Right cardiac atrium (tissue), 5 donors: ENCODE results near the gene RECK. TPM values are rescaled to one million over a fixed set of nuclear protein-coding genes. Genes with fewer than 3 reads are reported as not detected.
"Not testable (repeated sequence)": the region's sequence is repeated elsewhere in the genome, so short reads cannot be mapped to it uniquely, and the experiment has no call there.

Source experiments
- ATAC-seq, 2 donors: fragments of 200-7000 bp; cut with Tn5 transposase; one replicate each; pipeline versions ENCODE4 v1.8.0 to v1.9.1; 2020; ENCODE audit warnings: moderate library complexity in 2 of 2, mild to moderate bottlenecking in 1 of 2
- DNase-seq, 3 donors: peaks; one replicate each; pipeline ENCODE4 v3.0.0-alpha.2; 2020
- H3K27ac ChIP-seq: one replicate; pipeline ENCODE4 v1.5.1; 2013; ENCODE audit warnings: mild to moderate bottlenecking, low read length, control low read depth, moderate library complexity
- H3K27me3 ChIP-seq: one replicate; pipeline ENCODE4 v1.6.1; 2013; ENCODE audit not compliant: control insufficient read depth, insufficient read depth
- H3K4me1 ChIP-seq: one replicate; pipeline ENCODE4 v1.6.1; 2013; ENCODE audit warnings: low read length; ENCODE audit not compliant: control insufficient read depth, insufficient read depth
- H3K4me3 ChIP-seq: one replicate; pipeline ENCODE4 v1.5.1; 2013; ENCODE audit warnings: low read length, control low read depth
- H3K9me3 ChIP-seq: one replicate; pipeline ENCODE4 v1.6.1; 2013; ENCODE audit warnings: low read length; ENCODE audit not compliant: control insufficient read depth
- WGBS: extraction: QIAGEN DNeasy Blood & Tissue Kit; methylation state at CpG from one replicate; pipeline ENCODE4 v1.1.7; 2013; 5-methylcytosine and 5-hydroxymethylcytosine counted together
- intact Hi-C, 4 donors: fragments of 100-400 bp; cut with DNase I; formaldehyde crosslinking; loops; one replicate each; pipeline versions ENCODE4 v1.11.0 to v1.14.0; 2022 to 2023
- polyA plus RNA-seq: library from polyadenylated mRNA; stranded (reverse); fragments of 200-250 nt; gene quantifications from one replicate; pipeline ENCODE4 v1.2.3, GENCODE V29; 2013
- total RNA-seq, 4 donors: library from RNA; stranded (reverse); fragmentation: NEBNext Ultra II Directional; extraction: Animal tissue kit (Norgen Biotek cat#: 25700); gene quantifications; one replicate each; pipeline ENCODE4 v1.2.1, GENCODE V29; 2021
- donor health status: healthy with polysubstance abuse.
- donor health status: DM: no; HTN: yes; CAD: no.
- donor health status: DM: no; HTN: no; CAD: no.
- donor health status: DM: no; HTN: yes; CAD: no; lungs with severe emphysema.
- donor health status: DM: yes; HTN: yes; CAD: no.

RECK gene
- total and polyA plus RNA-seq, 5 donors: 4.3 to 10.1 (median 8.1) TPM

- H3K4me1 ChIP-seq, H3K9me3 ChIP-seq, H3K4me3 ChIP-seq, DNase-seq, ATAC-seq, intact Hi-C loops, H3K27me3 ChIP-seq: not testable (repeated sequence)
- 92% methylated on average over 4 of the region's 4 CpGs for WGBS
- peak overlapping the region; percentile 39 for H3K27ac ChIP-seq
Measured at GRCh38 chr9:36159509-36159908, 122.8 kb downstream of the RECK start.

GRCh38 chr9:36160126-36160525 is 123.4 kb downstream of the RECK start:
- H3K4me3 ChIP-seq, ATAC-seq, DNase-seq, H3K9me3 ChIP-seq, H3K27ac ChIP-seq, H3K27me3 ChIP-seq, H3K4me1 ChIP-seq: not testable (repeated sequence)
- 85% methylated on average over 11 of the region's 11 CpGs for WGBS
- intact Hi-C loops: loop anchor here in 1 of 4 donors (10.0 kb wide), 1 partner anchor 55 kb away; no protein-coding TSS in a partner anchor

GRCh38 chr9:36161187-36161586 is 124.5 kb downstream of the RECK start:
- Histone ChIP-seq H3K4me3 (no peak overlapping the region), H3K27ac (peak overlapping the region; percentile 50), H3K9me3 (no peaks in the 10 kb centered on the region), H3K4me1 (no peaks in the 10 kb centered on the region), H3K27me3 (no peaks in the 10 kb centered on the region)
- intact Hi-C loops: loop anchor here in 1 of 4 donors (10.0 kb wide), 1 partner anchor 56 kb away; no protein-coding TSS in a partner anchor
- DNase-seq (no peak), ATAC-seq (no peak)
- WGBS: 83% methylated on average over 2 of the region's 2 CpGs

- DNase-seq: no peak
- Histone ChIP-seq H3K9me3 (no peaks in the 10 kb centered on the region), H3K4me3 (no peak overlapping the region), H3K27me3 (no peaks in the 10 kb centered on the region), H3K27ac (no peak overlapping the region), H3K4me1 (no peaks in the 10 kb centered on the region)
- intact Hi-C loops: loop anchor here in 1 of 4 donors (10.0 kb wide), 1 partner anchor 57 kb away; no protein-coding TSS in a partner anchor
- WGBS: 92% methylated on average over 17 of the region's 17 CpGs
- ATAC-seq: no peak
Measured at GRCh38 chr9:36162211-36162738, 125.6 kb downstream of the RECK start.

DNA sequence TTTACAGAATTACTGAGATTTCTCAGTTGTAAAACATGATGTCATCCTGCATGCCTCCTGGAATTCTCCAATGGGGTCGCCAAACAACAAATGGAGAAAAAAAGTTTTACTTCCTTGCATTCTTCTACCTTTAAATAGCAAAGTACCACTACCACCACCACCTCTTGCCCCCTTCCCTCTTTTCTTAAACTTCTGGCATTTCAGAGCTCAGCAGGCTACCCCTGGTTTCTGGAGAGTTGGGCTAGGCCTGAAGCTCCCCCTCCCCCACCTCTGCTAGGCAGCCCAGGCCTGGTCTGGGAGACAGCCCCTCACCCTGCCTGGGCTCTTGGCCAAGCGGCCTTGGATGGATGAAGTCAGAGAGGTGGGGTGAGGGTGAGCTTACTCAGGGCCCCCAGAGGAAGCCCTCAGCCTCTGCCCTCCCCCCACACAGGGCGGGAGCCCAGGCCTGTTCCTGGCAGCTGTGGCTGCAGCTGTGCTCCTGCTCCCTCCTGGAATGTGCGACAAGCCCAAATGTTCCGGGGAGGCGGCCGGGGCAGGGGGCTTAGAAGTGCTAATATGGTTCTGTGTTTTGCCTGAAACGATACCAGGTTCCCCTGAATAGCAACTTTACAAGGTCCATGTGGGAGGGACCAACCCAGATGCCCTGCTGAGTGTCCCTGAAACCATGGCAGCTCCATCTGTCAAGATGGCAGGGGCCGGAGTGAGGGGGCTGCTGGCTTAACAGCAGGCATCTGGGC is 126.5 kb downstream of the RECK start:
- Histone ChIP-seq H3K27me3 (no peaks in the 10 kb centered on the region), H3K4me3 (no peak overlapping the region), H3K4me1 (no peaks in the 10 kb centered on the region), H3K9me3 (no peaks in the 10 kb centered on the region), H3K27ac (peak overlapping the region; percentile 51)
- peak; percentile 66 to 71 for ATAC-seq
- WGBS: 24% methylated on average over 9 of the region's 9 CpGs
- intact Hi-C loops: loop anchor here in 1 of 4 donors (10.0 kb wide), 1 partner anchor 58 kb away; no protein-coding TSS in a partner anchor
- DNase-seq: peak; percentile 80 to 91 (median 90)

- intact Hi-C loops: loop anchor here in 1 of 4 donors (10.0 kb wide), 1 partner anchor 59 kb away; no protein-coding TSS in a partner anchor
Measured at GRCh38 chr9:36163786-36164170, 127.1 kb downstream of the RECK start.

GRCh38 chr9:36164372-36164771 is 127.7 kb downstream of the RECK start:
- DNase-seq (peak in 1 of 3 donors; percentile 67), ATAC-seq (no peak)
- no peak overlapping the region for H3K4me3 ChIP-seq
- 80% methylated on average over 6 of the region's 6 CpGs for WGBS
- no peak overlapping the region for H3K27ac ChIP-seq
- no peaks in the 10 kb centered on the region for H3K4me1 ChIP-seq
- no peaks in the 10 kb centered on the region for H3K27me3 ChIP-seq
- intact Hi-C loops: loop anchor here in 1 of 4 donors (10.0 kb wide), 1 partner anchor 60 kb away; no protein-coding TSS in a partner anchor
- H3K9me3 ChIP-seq: no peaks in the 10 kb centered on the region

More at GRCh38 chr9:36163786-36164170, 127.1 kb downstream of the RECK start:
- no peaks in the 10 kb centered on the region for H3K27me3 ChIP-seq
- H3K4me3 ChIP-seq: no peak overlapping the region
- H3K4me1 ChIP-seq: no peaks in the 10 kb centered on the region
- no peaks in the 10 kb centered on the region for H3K9me3 ChIP-seq
- DNase-seq: no peak
- H3K27ac ChIP-seq: peak overlapping the region; percentile 51
- no peak for ATAC-seq
- 67% methylated on average over 4 of the region's 4 CpGs for WGBS

GRCh38 chr9:36164989-36165388 is 128.3 kb downstream of the RECK start:
- DNase-seq: no peak
- intact Hi-C loops: loop anchor here in 1 of 4 donors (10.0 kb wide), 1 partner anchor 60 kb away; no protein-coding TSS in a partner anchor

GRCh38 chr9:36165826-36166167 is 129.1 kb downstream of the RECK start:
- Histone ChIP-seq H3K9me3 (no peaks in the 10 kb centered on the region), H3K27ac (no peak overlapping the region), H3K4me1 (no peaks in the 10 kb centered on the region), H3K4me3 (peak overlapping the region; percentile 33), H3K27me3 (no peaks in the 10 kb centered on the region)
- peak; percentile 20 to 50 for ATAC-seq
- no peak for DNase-seq
- intact Hi-C loops: loop anchor here (2.0 to 10.0 kb wide), 2 partner anchors 61 to 63 kb away; no protein-coding TSS in a partner anchor
- WGBS: 38% methylated on average over 12 of the region's 12 CpGs

More at GRCh38 chr9:36164989-36165388, 128.3 kb downstream of the RECK start:
- Histone ChIP-seq H3K4me1 (no peaks in the 10 kb centered on the region), H3K27ac (no peak overlapping the region), H3K9me3 (no peaks in the 10 kb centered on the region), H3K4me3 (no peak overlapping the region), H3K27me3 (no peaks in the 10 kb centered on the region)
- no peak for ATAC-seq
- 81% methylated on average over 3 of the region's 3 CpGs for WGBS

GRCh38 chr9:36166168-36166927 is 129.6 kb downstream of the RECK start:
- H3K27me3 ChIP-seq: no peaks in the 10 kb centered on the region
- no peaks in the 10 kb centered on the region for H3K9me3 ChIP-seq
- peak overlapping the region; percentile 8 for H3K27ac ChIP-seq
- ATAC-seq (peak; percentile 94), DNase-seq (peak; percentile 84 to 94 (median 93))
- intact Hi-C loops: loop anchor here (2.0 to 10.0 kb wide), 2 partner anchors 62 to 64 kb away; no protein-coding TSS in a partner anchor
- no peaks in the 10 kb centered on the region for H3K4me1 ChIP-seq
- 2% methylated on average over 58 of the region's 58 CpGs for WGBS
- H3K4me3 ChIP-seq: peak overlapping the region; percentile 33
